Kidney (tissue), 22 donors: Measurements from ENCODE around the gene KRTAP3-2. TPM values are rescaled to one million over a fixed set of nuclear protein-coding genes. Genes with fewer than 3 reads are reported as not detected.
"Not testable (repeated sequence)": the region's sequence is repeated elsewhere in the genome, so short reads cannot be mapped to it uniquely, and the experiment has no call there.

Experiments
- DNase-seq, 5 donors: peaks; one replicate each; pipeline ENCODE4 v3.0.0-alpha.2; 2013 to 2020
- FAIRE-seq: peaks from 2 replicates; lab custom pipeline; 2012; peaks lifted over from hg19 to GRCh38; lab: Jason Lieb, UNC
- H3K27ac ChIP-seq, 2 donors: one replicate each; pipeline ENCODE4 v1.7.0; 2013; ENCODE audit warnings: low read depth in 2 of 2, low read length in 2 of 2, inconsistent platforms in 1 of 2
- H3K27me3 ChIP-seq: one replicate; pipeline ENCODE4 v1.7.1; 2013; ENCODE audit warnings: low read length, inconsistent platforms; ENCODE audit not compliant: control insufficient read depth, insufficient read depth
- H3K36me3 ChIP-seq, 3 donors: one replicate each; pipeline versions ENCODE4 v1.7.0 to v1.7.1; 2013; ENCODE audit warnings: low read length in 3 of 3, control low read depth in 1 of 3, inconsistent platforms in 1 of 3; ENCODE audit not compliant: insufficient read depth in 3 of 3, control insufficient read depth in 2 of 3
- H3K4me1 ChIP-seq, 3 donors: one replicate each; pipeline versions ENCODE4 v1.7.0 to v1.7.1; 2013; ENCODE audit warnings: low read length in 3 of 3, inconsistent platforms in 1 of 3, low read depth in 1 of 3; ENCODE audit not compliant: control insufficient read depth in 2 of 3, insufficient read depth in 2 of 3
- H3K4me3 ChIP-seq, 3 donors: one replicate each; pipeline versions ENCODE4 v1.7.0 to v1.8.1; 2013; ENCODE audit warnings: low read length in 3 of 3, control low read depth in 1 of 3, inconsistent platforms in 1 of 3
- H3K9ac ChIP-seq, 3 donors: one replicate each; pipeline versions ENCODE4 v1.7.0 to v1.7.1; 2013; ENCODE audit warnings: low read length in 3 of 3, control low read depth in 1 of 3, inconsistent platforms in 1 of 3
- H3K9me3 ChIP-seq, 3 donors: one replicate each; pipeline versions ENCODE4 v1.7.0 to v1.7.1; 2013; ENCODE audit warnings: low read length in 3 of 3, control low read depth in 1 of 3, inconsistent platforms in 1 of 3; ENCODE audit not compliant: control insufficient read depth in 2 of 3, insufficient read depth in 1 of 3
- intact Hi-C: fragments of 100-400 bp; cut with DNase I; formaldehyde crosslinking; loops from one replicate; pipeline ENCODE4 v1.11.1; 2022
- long read RNA-seq, 10 donors: library from polyadenylated mRNA in 1 of 10; unstranded in 1 of 10; transcript quantifications; one replicate each; pipeline ENCODE4 v2.0.0 and lab custom pipeline, GENCODE V29; 2021 to 2026
- polyA plus RNA-seq: library from polyadenylated mRNA; stranded (reverse); fragments of 350-450 nt; fragmentation: Illumina TruSeq; extraction: RNeasy Lipid Tissue Mini Kit (QIAGEN cat#74804); gene quantifications from one replicate; pipeline ENCODE4 v1.2.3, GENCODE V29; 2014; ENCODE audit warnings: low read depth, low replicate concordance; ENCODE audit not compliant: insufficient read depth
- total RNA-seq: library from RNA; stranded (reverse); fragmentation: NEBNext Ultra II Directional; extraction: Animal tissue kit (Norgen Biotek cat#: 25700); gene quantifications from one replicate; pipeline ENCODE4 v1.2.1, GENCODE V29; 2021
- TF ChIP-seq, protein P1 (sequence below): IDR thresholded peaks from 3 replicates; pipeline ENCODE4 v1.5.1; 2012; ENCODE audit warnings: mild to moderate bottlenecking, moderate library complexity, borderline replicate concordance; ENCODE audit not compliant: insufficient read depth; ENCODE audit errors: extremely low read depth
- donor health status: control.
- donor health status: control.
- donor health status: control.
- donor health status: control.
- donor health status: control.
- donor health status: DM: yes; HTN: yes; CAD: no.
- donor health status: Normal renal cell carcinoma (clear cell type).

KRTAP3-2 gene
- total RNA-seq (not detected), polyA plus RNA-seq (not detected)
- long read RNA-seq, donor 1: 0 reads
- long read RNA-seq, donor 2: 0 reads
- long read RNA-seq, donor 3: 0 reads
- long read RNA-seq, donor 4: 0 reads
- long read RNA-seq, donor 5: 0 reads
- long read RNA-seq, donor 6: 0 reads
- long read RNA-seq, donor 7: 0 reads
- long read RNA-seq, donor 8, partial matches to known transcripts: 0 of 1 reads
- long read RNA-seq, donor 8, other reads (novel, unspliced or antisense): 0 of 1 reads
- long read RNA-seq, donor 9: 0 reads
- long read RNA-seq, donor 10, partial matches to known transcripts: 0 of 1 reads
- long read RNA-seq, donor 10, other reads (novel, unspliced or antisense): 0 of 1 reads

GRCh38 chr17:40999563-40999962 lies at the start of gene KRTAP3-2:
TSS of gene KRTAP3-2 (minus strand) at chr17:40999906. CDS start at chr17:40999853, 53 bp downstream.
- H3K9ac ChIP-seq, DNase-seq, H3K4me1 ChIP-seq, H3K27ac ChIP-seq, H3K36me3 ChIP-seq, intact Hi-C loops, H3K9me3 ChIP-seq, H3K27me3 ChIP-seq, FAIRE-seq, H3K4me3 ChIP-seq: not testable (repeated sequence)

DNA sequence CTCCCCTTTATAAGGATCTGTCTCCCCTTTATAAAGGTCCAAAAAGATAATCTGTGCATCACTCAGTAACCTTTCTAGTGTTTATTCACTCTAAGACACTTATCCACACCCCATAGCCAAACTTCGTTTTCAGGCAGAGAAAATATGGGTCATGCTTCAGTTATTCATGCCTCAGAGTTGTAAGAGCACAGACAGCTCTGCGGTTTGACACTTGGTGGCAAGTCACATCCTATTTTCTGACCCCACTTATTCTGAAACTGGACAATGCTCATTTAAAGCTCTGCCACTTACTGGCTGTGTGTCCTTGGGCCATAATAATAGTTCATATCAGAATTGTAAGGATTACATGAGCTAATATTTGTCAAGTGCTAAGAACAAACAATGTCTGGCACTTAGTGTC lies 49.4 kb upstream of the KRTAP3-2 start:
- no peaks in the 10 kb centered on the region for H3K4me1 ChIP-seq
- FAIRE-seq: no peak
- no peak for DNase-seq
- TF ChIP-seq, protein P1, sequence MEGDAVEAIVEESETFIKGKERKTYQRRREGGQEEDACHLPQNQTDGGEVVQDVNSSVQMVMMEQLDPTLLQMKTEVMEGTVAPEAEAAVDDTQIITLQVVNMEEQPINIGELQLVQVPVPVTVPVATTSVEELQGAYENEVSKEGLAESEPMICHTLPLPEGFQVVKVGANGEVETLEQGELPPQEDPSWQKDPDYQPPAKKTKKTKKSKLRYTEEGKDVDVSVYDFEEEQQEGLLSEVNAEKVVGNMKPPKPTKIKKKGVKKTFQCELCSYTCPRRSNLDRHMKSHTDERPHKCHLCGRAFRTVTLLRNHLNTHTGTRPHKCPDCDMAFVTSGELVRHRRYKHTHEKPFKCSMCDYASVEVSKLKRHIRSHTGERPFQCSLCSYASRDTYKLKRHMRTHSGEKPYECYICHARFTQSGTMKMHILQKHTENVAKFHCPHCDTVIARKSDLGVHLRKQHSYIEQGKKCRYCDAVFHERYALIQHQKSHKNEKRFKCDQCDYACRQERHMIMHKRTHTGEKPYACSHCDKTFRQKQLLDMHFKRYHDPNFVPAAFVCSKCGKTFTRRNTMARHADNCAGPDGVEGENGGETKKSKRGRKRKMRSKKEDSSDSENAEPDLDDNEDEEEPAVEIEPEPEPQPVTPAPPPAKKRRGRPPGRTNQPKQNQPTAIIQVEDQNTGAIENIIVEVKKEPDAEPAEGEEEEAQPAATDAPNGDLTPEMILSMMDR: no peak
- H3K9me3 ChIP-seq: no peaks in the 10 kb centered on the region
- no peak overlapping the region for H3K27ac ChIP-seq
- no peaks in the 10 kb centered on the region for H3K36me3 ChIP-seq
- intact Hi-C loops: no loop called here
- no peak overlapping the region for H3K9ac ChIP-seq
- H3K27me3 ChIP-seq: no peaks in the 10 kb centered on the region
- no peak overlapping the region for H3K4me3 ChIP-seq

GRCh38 chr17:41048441-41048840 lies 48.7 kb upstream of the KRTAP3-2 start:
- intact Hi-C loops: no loop called here
- no peak for FAIRE-seq
- no peak overlapping the region for H3K4me3 ChIP-seq

DNA sequence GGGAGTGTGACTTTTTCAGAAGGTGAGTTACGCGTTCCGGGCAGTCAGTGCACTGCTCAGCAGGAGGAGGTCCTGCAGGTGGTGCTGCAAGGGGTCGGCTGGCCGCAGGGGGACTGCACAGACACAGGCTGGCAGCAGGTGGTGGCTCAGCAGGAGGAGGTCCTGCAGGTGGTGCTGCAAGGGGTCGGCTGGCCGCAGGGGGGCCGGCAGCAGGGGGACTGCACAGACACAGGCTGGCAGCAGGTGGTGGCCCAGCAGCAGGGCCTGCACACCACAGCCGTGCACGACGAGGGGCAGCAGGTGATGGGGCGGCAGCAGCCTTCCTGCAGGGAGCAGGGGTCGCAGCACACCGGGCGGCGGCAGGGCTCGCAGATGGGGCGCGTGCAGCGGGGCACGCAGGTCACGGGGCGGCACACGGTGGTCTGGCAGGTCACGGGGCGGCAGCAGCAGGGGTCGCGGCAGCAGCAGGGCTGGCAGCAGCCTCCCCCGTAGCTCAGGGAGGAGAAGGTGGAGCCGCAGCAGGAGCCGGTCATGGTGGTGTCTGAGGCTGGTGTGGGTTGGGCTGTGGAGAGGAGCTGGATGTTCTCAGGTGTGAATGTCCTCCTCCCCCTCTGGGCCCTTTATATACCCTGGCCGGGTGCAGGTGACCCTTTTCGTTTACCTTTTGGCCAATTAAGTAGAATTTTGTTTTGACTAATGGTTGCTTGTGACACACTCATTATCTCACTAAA lies 47.2 kb upstream of the KRTAP3-2 start, which contains the start of gene KRTAP2-1:
Gene KRTAP2-1 (minus strand): TSS at position 582 of the 731 bp plus-strand sequence. CDS start 49 bp downstream, at position 533.
- H3K36me3 ChIP-seq, H3K27me3 ChIP-seq, H3K27ac ChIP-seq, intact Hi-C loops, H3K9me3 ChIP-seq, H3K9ac ChIP-seq, DNase-seq, FAIRE-seq, H3K4me3 ChIP-seq, H3K4me1 ChIP-seq: not testable (repeated sequence)

More at GRCh38 chr17:41048441-41048840, 48.7 kb upstream of the KRTAP3-2 start:
- Histone ChIP-seq H3K36me3 (no peaks in the 10 kb centered on the region), H3K9me3 (no peaks in the 10 kb centered on the region), H3K4me1 (no peaks in the 10 kb centered on the region), H3K27me3 (no peaks in the 10 kb centered on the region), H3K27ac (no peak overlapping the region), H3K9ac (no peak overlapping the region)
- no peak for DNase-seq
- TF ChIP-seq, protein P1: no peak
